Left lung (tissue), 10 donors: ENCODE data around the gene NEDD9. TPM values are rescaled to one million over a fixed set of nuclear protein-coding genes. Genes with fewer than 3 reads are reported as not detected.

Experiments used
- ATAC-seq: fragments of 200-7000 bp; cut with Tn5 transposase; one replicate; pipeline ENCODE4 v1.9.1; 2020; ENCODE audit warnings: moderate library complexity
- DNase-seq, 4 donors: peaks; one replicate each; pipeline ENCODE4 v3.0.0-alpha.2; 2013 to 2020
- H3K27ac ChIP-seq, 2 donors: fragments of 200-600 bp; sonication (generic) in 1 of 2; one replicate each; pipeline versions ENCODE4 v1.5.0 to v1.8.0; 2020 to 2021
- H3K27me3 ChIP-seq, 2 donors: fragments of 200-600 bp; sonication (generic) in 1 of 2; one replicate each; pipeline versions ENCODE4 v1.5.0 to v1.8.0; 2020 to 2021
- H3K36me3 ChIP-seq, 2 donors: fragments of 200-600 bp; sonication (generic) in 1 of 2; one replicate each; pipeline versions ENCODE4 v1.5.0 to v1.8.0; 2020 to 2021
- H3K4me1 ChIP-seq, 2 donors: fragments of 200-600 bp; one replicate each; pipeline ENCODE4 v1.8.0; 2021
- H3K4me3 ChIP-seq, 2 donors: fragments of 200-600 bp; sonication (generic) in 1 of 2; one replicate each; pipeline versions ENCODE4 v1.5.0 to v1.8.0; 2020 to 2021; ENCODE audit warnings: mild to moderate bottlenecking in 1 of 2
- H3K9me3 ChIP-seq, 2 donors: fragments of 200-600 bp; sonication (generic) in 1 of 2; one replicate each; pipeline versions ENCODE4 v1.5.0 to v1.8.0; 2020 to 2021
- CTCF ChIP-seq, 2 donors: fragments of 200-600 bp; sonication (generic) in 1 of 2; IDR thresholded peaks; one replicate each; pipeline versions ENCODE4 v1.5.0 to v1.8.0; 2021; ENCODE audit warnings: antibody characterized with exemption in 2 of 2
- intact Hi-C, 2 donors: fragments of 100-400 bp; cut with DNase I; formaldehyde crosslinking; loops; one replicate each; pipeline versions ENCODE4 v1.11.2 to v1.14.2; 2022
- polyA plus RNA-seq, 6 donors: library from polyadenylated mRNA; unstranded; fragments of 120-200 nt; gene quantifications; one replicate each; pipeline ENCODE4 v1.2.1, GENCODE V29; 2013; ENCODE audit not compliant: insufficient read length in 6 of 6
- total RNA-seq, 2 donors: library from RNA; stranded (reverse); fragmentation: NEBNext Ultra II Directional; extraction: Animal tissue kit (Norgen Biotek cat#: 25700); gene quantifications; one replicate each; pipeline ENCODE4 v1.2.1, GENCODE V29; 2021
- donor health status: DM: no; HTN: yes; CAD: no.
- donor health status: DM: no; HTN: no; CAD: no.

The NEDD9 gene
- total and polyA plus RNA-seq, 8 donors, result 54.3 to 193 (median 59.5) TPM

GRCh38 chr6:11275598-11275997, 43.1 kb upstream of the NEDD9 start:
- Histone ChIP-seq H3K36me3 (peaks cover 0 to 8% of the 10 kb centered on the region in 2 donors), H3K27ac (peak overlapping the region; percentile 68 to 76), H3K4me1 (peaks cover 40 to 50% of the 10 kb centered on the region in 2 donors), H3K27me3 (no peaks in the 10 kb centered on the region), H3K4me3 (no peak overlapping the region), H3K9me3 (no peaks in the 10 kb centered on the region)
- peak; percentile 74 for ATAC-seq
- peak in 1 of 4 donors; percentile 61 for DNase-seq
- no peak for TF ChIP-seq CTCF (IDR thresholded peaks at IDR 0.05)
- intact Hi-C loops, result no loop called here

GRCh38 chr6:11273406-11274065, 41.1 kb upstream of the NEDD9 start:
- peaks cover 43 to 59% of the 10 kb centered on the region in 2 donors for H3K4me1 ChIP-seq
- ATAC-seq (no peak), DNase-seq (no peak)
- H3K9me3 ChIP-seq, result no peaks in the 10 kb centered on the region
- intact Hi-C loops, result no loop called here
- peaks cover 0 to 8% of the 10 kb centered on the region in 2 donors for H3K36me3 ChIP-seq
- H3K27ac ChIP-seq, result no peak overlapping the region
- no peak overlapping the region for H3K4me3 ChIP-seq
- H3K27me3 ChIP-seq, result no peaks in the 10 kb centered on the region
- no peak for TF ChIP-seq CTCF (IDR thresholded peaks at IDR 0.05)

GRCh38 chr6:11272491-11273192, 40.2 kb upstream of the NEDD9 start:
- Histone ChIP-seq H3K9me3 (no peaks in the 10 kb centered on the region), H3K27me3 (no peaks in the 10 kb centered on the region), H3K4me1 (peaks cover 37 to 51% of the 10 kb centered on the region in 2 donors), H3K36me3 (peaks cover 0 to 8% of the 10 kb centered on the region in 2 donors), H3K4me3 (no peak overlapping the region), H3K27ac (no peak overlapping the region)
- ATAC-seq, result peak; percentile 5
- intact Hi-C loops, result no loop called here
- no peak for DNase-seq
- no peak for TF ChIP-seq CTCF (IDR thresholded peaks at IDR 0.05)

GRCh38 chr6:11271228-11272020, 39.0 kb upstream of the NEDD9 start:
- peaks cover 24 to 39% of the 10 kb centered on the region in 2 donors for H3K4me1 ChIP-seq
- ATAC-seq (peak; percentile 25), DNase-seq (no peak)
- no peaks in the 10 kb centered on the region for H3K27me3 ChIP-seq
- H3K27ac ChIP-seq, result no peak overlapping the region
- no peaks in the 10 kb centered on the region for H3K9me3 ChIP-seq
- intact Hi-C loops, result no loop called here
- no peak for TF ChIP-seq CTCF (IDR thresholded peaks at IDR 0.05)
- peaks cover 0 to 8% of the 10 kb centered on the region in 2 donors for H3K36me3 ChIP-seq
- H3K4me3 ChIP-seq, result no peak overlapping the region
